Measurements from ENCODE around the gene COPA. TPM values are rescaled to one million over a fixed set of nuclear protein-coding genes. Genes with fewer than 3 reads are reported as not detected.

Gene COPA
- total RNA-seq, 1 donor from 2014 or later, result 142 TPM

DNA sequence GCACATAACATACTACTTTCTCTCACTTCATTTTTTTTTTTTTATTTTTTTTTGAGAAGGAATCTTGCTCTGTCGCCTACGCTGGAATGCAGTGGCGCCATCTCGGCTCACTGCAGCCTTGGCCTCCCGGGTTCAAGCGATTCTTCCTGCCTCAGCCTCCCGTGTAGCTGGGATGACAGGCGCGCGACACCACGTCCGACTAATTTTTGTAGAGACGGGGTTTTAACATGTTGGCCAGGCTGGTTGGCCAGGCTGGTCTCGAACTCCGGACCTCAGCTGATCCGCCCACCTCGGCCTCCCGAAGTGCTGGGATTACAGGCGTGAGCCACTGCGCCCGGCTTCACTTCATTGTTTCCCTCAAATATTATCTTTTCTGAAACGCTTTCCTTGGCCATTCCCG is 57.5 kb downstream of the COPA start:
- TF ChIP-seq CTCF (IDR thresholded peaks at IDR 0.05), result no peak
- Histone ChIP-seq H3K27me3 (no peaks in the 10 kb centered on the region), H3K36me3 (peaks cover 48% of the 10 kb centered on the region), H3K4me3 (peak overlapping the region; percentile 82), H3K9me3 (no peaks in the 10 kb centered on the region), H3K4me1 (peaks cover 16% of the 10 kb centered on the region), H3K27ac (no peak overlapping the region)
- ATAC-seq (no peak), DNase-seq (no peak)
- intact Hi-C loops (cut with DNase I), result no loop called here

DNA sequence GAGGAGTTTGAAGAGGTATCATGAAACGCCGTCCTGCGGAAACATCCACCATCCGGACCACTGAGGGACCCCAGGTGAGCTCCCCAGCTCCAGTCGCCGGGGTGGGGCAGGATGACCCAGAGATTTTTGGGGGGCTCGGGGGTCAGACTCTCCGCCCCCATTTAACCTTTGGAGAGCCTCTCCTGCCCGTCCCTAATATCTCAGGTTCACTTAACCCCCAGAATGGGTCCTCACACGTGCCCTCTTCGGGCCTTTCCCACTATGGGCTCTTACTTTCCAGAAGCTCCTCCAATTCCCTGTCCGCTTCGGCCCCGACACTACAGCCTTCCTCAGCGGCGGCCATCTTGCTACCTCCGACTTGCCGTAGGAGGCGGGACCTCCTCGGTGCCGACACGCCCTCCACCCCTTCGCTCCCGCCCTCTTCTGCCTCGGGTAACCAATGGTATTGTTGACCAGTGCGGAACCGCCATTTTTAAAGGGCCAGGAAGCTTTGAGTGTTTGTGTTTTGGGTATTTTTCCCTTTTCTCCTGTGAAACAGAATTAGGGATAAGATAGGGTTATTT is 58.2 kb downstream of the COPA start, which contains the start of gene PEX19:
PEX19 (minus strand) TSS at position 352 of the 563 bp plus-strand sequence; CDS start at position 343, 9 bp downstream.
- DNase-seq (peak; percentile 96), ATAC-seq (peak; percentile 100)
- H3K27ac ChIP-seq, result peak within 1 kb of the TSS; percentile 89
- peaks cover 48% of the 10 kb centered on the region for H3K36me3 ChIP-seq
- no peaks in the 10 kb centered on the region for H3K9me3 ChIP-seq
- H3K4me1 ChIP-seq, result peaks cover 16% of the 10 kb centered on the region
- TF ChIP-seq CTCF (IDR thresholded peaks at IDR 0.05), result no peak
- no peaks in the 10 kb centered on the region for H3K27me3 ChIP-seq
- H3K4me3 ChIP-seq, result peak within 1 kb of the TSS; percentile 82
- intact Hi-C loops (cut with DNase I), result no loop called here

GRCh38 chr1:160284220-160284781 is 58.7 kb downstream of the COPA start:
- Histone ChIP-seq H3K27me3 (no peaks in the 10 kb centered on the region), H3K9me3 (no peaks in the 10 kb centered on the region), H3K27ac (peak overlapping the region; percentile 89), H3K4me1 (peaks cover 16% of the 10 kb centered on the region), H3K36me3 (peaks cover 48% of the 10 kb centered on the region), H3K4me3 (peak overlapping the region; percentile 82)
- intact Hi-C loops (cut with DNase I), result no loop called here
- ATAC-seq (peak; percentile 80), DNase-seq (no peak)
- no peak for TF ChIP-seq CTCF (IDR thresholded peaks at IDR 0.05)

DNA sequence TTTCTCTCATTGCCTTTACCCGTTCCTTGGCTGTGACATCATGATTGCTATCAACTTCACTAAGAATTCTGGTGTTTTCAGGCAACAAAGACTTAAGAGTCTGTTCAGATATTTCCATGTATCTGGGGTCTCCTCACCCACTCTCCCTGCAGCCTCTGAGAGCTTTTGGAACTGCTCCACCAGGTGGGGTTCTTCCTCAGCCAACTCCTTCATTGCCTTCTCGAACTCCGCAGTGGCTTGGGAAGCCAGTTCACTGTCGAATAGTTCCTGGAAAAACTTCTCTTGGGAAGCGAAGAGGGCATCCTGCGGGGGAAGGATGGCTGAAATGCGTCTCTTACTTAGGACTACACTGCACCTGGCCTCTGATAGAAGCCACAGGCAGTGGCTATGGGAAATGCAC is 60.2 kb downstream of the COPA start:
- peaks cover 16% of the 10 kb centered on the region for H3K4me1 ChIP-seq
- no peaks in the 10 kb centered on the region for H3K27me3 ChIP-seq
- no peak for ATAC-seq
- H3K27ac ChIP-seq, result no peak overlapping the region
- TF ChIP-seq CTCF (IDR thresholded peaks at IDR 0.05), result no peak
- no peak overlapping the region for H3K4me3 ChIP-seq
- H3K36me3 ChIP-seq, result peaks cover 52% of the 10 kb centered on the region
- no peaks in the 10 kb centered on the region for H3K9me3 ChIP-seq
- DNase-seq, result no peak
- intact Hi-C loops (cut with DNase I), result no loop called here

GRCh38 chr1:160277987-160278386 is 65.1 kb downstream of the COPA start:
- intact Hi-C loops (cut with DNase I), result no loop called here

More at GRCh38 chr1:160277987-160278386, 65.1 kb downstream of the COPA start:
- no peak overlapping the region for H3K27ac ChIP-seq
- H3K36me3 ChIP-seq, result peaks cover 69% of the 10 kb centered on the region
- no peak for DNase-seq
- H3K9me3 ChIP-seq, result no peaks in the 10 kb centered on the region
- TF ChIP-seq CTCF (IDR thresholded peaks at IDR 0.05), result no peak
- H3K4me1 ChIP-seq, result peaks cover under 1% of the 10 kb centered on the region
- no peak for ATAC-seq
- no peaks in the 10 kb centered on the region for H3K27me3 ChIP-seq
- no peak overlapping the region for H3K4me3 ChIP-seq
